ENCODE results near the gene GCDH.

Gene GCDH

GRCh38 chr19:12946731-12947496 is 56.0 kb downstream of the GCDH start:
- H3K4me1 ChIP-seq (ENCODE audit: low read length) = peaks cover 45% of the 10 kb centered on the region
- peak overlapping the region; percentile 97 for H3K4me3 ChIP-seq (ENCODE audit: low read length)
- peak overlapping the region; percentile 96 for H3K9ac ChIP-seq (ENCODE audit: low read length)
- H2AFZ ChIP-seq (ENCODE audit: low read depth, low read length) = no peak overlapping the region
- TF ChIP-seq CTCF (IDR thresholded peaks at IDR 0.05; ENCODE audit: low read depth, low read length) (no peak), EZH2phosphoT487 (IDR thresholded peaks at IDR 0.05; ENCODE audit: low read depth) (no peak)
- H3K27me3 ChIP-seq (ENCODE audit: low read depth, low read length) = no peaks in the 10 kb centered on the region
- H3K79me2 ChIP-seq (ENCODE audit: low read length) = peaks cover 65% of the 10 kb centered on the region
- peak overlapping the region; percentile 90 for H3K27ac ChIP-seq (ENCODE audit: low read length)
- H3K36me3 ChIP-seq (replicated peaks; ENCODE audit: low read depth, low read length) = peaks cover 73% of the 10 kb centered on the region
- no peaks in the 10 kb centered on the region for H3K9me3 ChIP-seq (ENCODE audit: insufficient read depth, low read length)
- H4K20me1 ChIP-seq (ENCODE audit: insufficient read depth, low read length) = peaks cover 13% of the 10 kb centered on the region
- H3K4me2 ChIP-seq (ENCODE audit: low read length) = peak overlapping the region; percentile 95

DNA sequence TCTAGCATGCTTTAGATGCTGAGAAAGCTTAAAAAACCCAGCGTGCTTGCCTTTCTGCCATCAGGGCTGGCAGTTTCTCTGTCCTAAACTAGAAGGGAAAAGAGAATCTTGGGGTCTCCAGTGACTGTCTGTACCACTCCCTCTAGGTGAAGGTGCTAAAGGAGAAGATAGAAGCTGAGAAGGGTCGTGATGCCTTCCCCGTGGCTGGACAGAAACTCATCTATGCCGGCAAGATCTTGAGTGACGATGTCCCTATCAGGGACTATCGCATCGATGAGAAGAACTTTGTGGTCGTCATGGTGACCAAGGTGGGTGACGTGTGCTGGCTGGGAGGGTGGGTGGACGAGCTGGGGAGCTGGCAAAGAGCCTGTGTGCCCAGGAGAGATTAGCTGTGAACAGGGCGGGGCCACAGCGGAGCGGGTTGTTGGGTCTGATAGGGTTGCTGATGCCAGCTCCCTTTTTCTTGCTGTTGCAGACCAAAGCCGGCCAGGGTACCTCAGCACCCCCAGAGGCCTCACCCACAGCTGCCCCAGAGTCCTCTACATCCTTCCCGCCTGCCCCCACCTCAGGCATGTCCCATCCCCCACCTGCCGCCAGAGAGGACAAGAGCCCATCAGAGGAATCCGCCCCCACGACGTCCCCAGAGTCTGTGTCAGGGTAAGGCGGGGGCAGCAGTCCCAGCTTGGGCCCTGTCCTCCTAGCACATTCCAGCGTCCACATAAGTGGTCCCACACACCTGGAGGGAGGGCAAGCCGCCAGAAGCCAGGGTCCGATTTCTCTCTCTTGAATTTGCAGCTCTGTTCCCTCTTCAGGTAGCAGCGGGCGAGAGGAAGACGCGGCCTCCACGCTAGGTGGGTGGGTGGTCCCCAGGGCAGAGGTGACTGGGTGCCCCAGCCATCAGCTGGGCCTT is 57.0 kb downstream of the GCDH start:
- Histone ChIP-seq H3K36me3 (replicated peaks; ENCODE audit: low read depth, low read length) (peaks cover 75% of the 10 kb centered on the region), H3K9ac (ENCODE audit: low read length) (no peak overlapping the region), H3K27me3 (ENCODE audit: low read depth, low read length) (no peaks in the 10 kb centered on the region), H3K4me2 (ENCODE audit: low read length) (no peak overlapping the region; the same call in 1 of the 2 replicates), H3K9me3 (ENCODE audit: insufficient read depth, low read length) (no peaks in the 10 kb centered on the region), H2AFZ (ENCODE audit: low read depth, low read length) (no peak overlapping the region), H3K27ac (ENCODE audit: low read length) (no peak overlapping the region), H3K79me2 (ENCODE audit: low read length) (peaks cover 70% of the 10 kb centered on the region), H3K4me1 (ENCODE audit: low read length) (peaks cover 35% of the 10 kb centered on the region), H3K4me3 (ENCODE audit: low read length) (no peak overlapping the region), H4K20me1 (ENCODE audit: insufficient read depth, low read length) (peaks cover 13% of the 10 kb centered on the region)
- no peak for TF ChIP-seq EZH2phosphoT487 (IDR thresholded peaks at IDR 0.05; ENCODE audit: low read depth)
- TF ChIP-seq CTCF (IDR thresholded peaks at IDR 0.05; ENCODE audit: low read depth, low read length) = no peak

DNA sequence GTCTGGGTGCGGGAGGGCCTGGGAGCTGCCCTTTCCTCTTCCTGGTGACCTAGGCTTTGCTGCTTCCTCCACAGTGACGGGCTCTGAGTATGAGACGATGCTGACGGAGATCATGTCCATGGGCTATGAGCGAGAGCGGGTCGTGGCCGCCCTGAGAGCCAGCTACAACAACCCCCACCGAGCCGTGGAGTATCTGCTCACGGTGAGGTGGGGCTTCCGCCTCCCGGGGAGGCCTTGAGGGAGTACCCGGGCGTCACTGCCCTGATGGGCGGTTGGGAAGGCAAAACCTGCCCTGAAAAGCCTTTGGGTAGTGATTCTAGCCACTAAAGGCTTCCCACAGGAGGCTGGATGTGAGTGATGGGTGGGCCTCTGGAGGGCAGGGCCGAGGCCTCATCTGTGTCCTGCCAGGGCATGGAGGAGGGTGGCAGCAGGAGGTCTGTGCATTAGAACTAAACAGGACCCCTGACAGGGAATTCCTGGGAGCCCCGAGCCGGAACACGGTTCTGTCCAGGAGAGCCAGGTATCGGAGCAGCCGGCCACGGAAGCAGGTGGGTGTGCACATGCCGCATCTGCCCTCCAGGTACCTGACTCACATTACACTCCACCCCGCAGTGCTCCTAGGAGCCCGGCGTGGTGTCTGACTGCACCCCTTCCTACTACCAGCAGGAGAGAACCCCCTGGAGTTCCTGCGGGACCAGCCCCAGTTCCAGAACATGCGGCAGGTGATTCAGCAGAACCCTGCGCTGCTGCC is 57.8 kb downstream of the GCDH start:
- Histone ChIP-seq H2AFZ (ENCODE audit: low read depth, low read length) (no peak overlapping the region), H3K27me3 (ENCODE audit: low read depth, low read length) (no peaks in the 10 kb centered on the region), H3K9ac (ENCODE audit: low read length) (no peak overlapping the region), H3K4me2 (ENCODE audit: low read length) (no peak overlapping the region), H3K36me3 (replicated peaks; ENCODE audit: low read depth, low read length) (peaks cover 76% of the 10 kb centered on the region), H3K9me3 (ENCODE audit: insufficient read depth, low read length) (no peaks in the 10 kb centered on the region), H3K79me2 (ENCODE audit: low read length) (peaks cover 70% of the 10 kb centered on the region), H4K20me1 (ENCODE audit: insufficient read depth, low read length) (peaks cover 11% of the 10 kb centered on the region), H3K4me1 (ENCODE audit: low read length) (peaks cover 36% of the 10 kb centered on the region), H3K4me3 (ENCODE audit: low read length) (no peak overlapping the region), H3K27ac (ENCODE audit: low read length) (no peak overlapping the region)
- TF ChIP-seq EZH2phosphoT487 (IDR thresholded peaks at IDR 0.05; ENCODE audit: low read depth) = no peak
- TF ChIP-seq CTCF (IDR thresholded peaks at IDR 0.05; ENCODE audit: low read depth, low read length) = no peak

Data from OCI-LY3 (cell line).